Non-pigmented ciliary epithelial cell (primary cell): Measurements from ENCODE around the gene STN1.

Experiments used
- DNase-seq: peaks from one replicate; pipeline ENCODE4 v3.0.0-alpha.2; 2010; ENCODE audit warnings: low read depth

The STN1 gene

GRCh38 chr10:103894441-103894864 is 23.5 kb downstream of the STN1 start:
- DNase-seq: no peak

- no peak for DNase-seq
These were observed 24.2 kb downstream of the STN1 start for GRCh38 chr10:103893817-103894216.

- no peak for DNase-seq
These were observed 25.8 kb downstream of the STN1 start for GRCh38 chr10:103892181-103892580.

GRCh38 chr10:103890688-103891087 is 27.3 kb downstream of the STN1 start:
- DNase-seq: no peak

- no peak for DNase-seq
These were observed 27.8 kb downstream of the STN1 start for GRCh38 chr10:103890194-103890658.

- no peak for DNase-seq
These were observed 28.8 kb downstream of the STN1 start for GRCh38 chr10:103889121-103889720.

GRCh38 chr10:103888113-103888841 is 29.7 kb downstream of the STN1 start:
- DNase-seq: no peak

- DNase-seq: no peak
These were observed 32.4 kb downstream of the STN1 start for GRCh38 chr10:103885617-103886016.

- DNase-seq: no peak
These were observed 33.3 kb downstream of the STN1 start for GRCh38 chr10:103884681-103885139.

- DNase-seq: no peak
These were observed 35.5 kb downstream of the STN1 start for GRCh38 chr10:103882285-103883007.

GRCh38 chr10:103881416-103882284 is 36.3 kb downstream of the STN1 start:
- DNase-seq: no peak

GRCh38 chr10:103879831-103880230 is 38.2 kb downstream of the STN1 start:
- DNase-seq: no peak

GRCh38 chr10:103879409-103879808 is 38.6 kb downstream of the STN1 start:
- DNase-seq: no peak

- DNase-seq: no peak
These were observed 40.1 kb downstream of the STN1 start for GRCh38 chr10:103877861-103878260.

- DNase-seq: no peak
These were observed 41.8 kb downstream of the STN1 start for GRCh38 chr10:103876155-103876554.

- DNase-seq: no peak
These were observed 43.3 kb downstream of the STN1 start for GRCh38 chr10:103874730-103875129.

- no peak for DNase-seq
These were observed 45.6 kb downstream of the STN1 start for GRCh38 chr10:103872137-103872931.

GRCh38 chr10:103871006-103871405 is 47.0 kb downstream of the STN1 start:
- DNase-seq: no peak

- no peak for DNase-seq
These were observed 47.5 kb downstream of the STN1 start for GRCh38 chr10:103870516-103870915.

- DNase-seq: no peak
These were observed 48.6 kb downstream of the STN1 start for GRCh38 chr10:103869336-103869735.

- DNase-seq: no peak
These were observed 49.8 kb downstream of the STN1 start for GRCh38 chr10:103868200-103868599.
